Naive thymus-derived CD4-positive, alpha-beta T cell (primary cell): ENCODE results near the gene C2. TPM values are rescaled to one million over a fixed set of nuclear protein-coding genes. Genes with fewer than 3 reads are reported as not detected.
A peak's percentile ranks its signal among the peaks of the same experiment; 100 is the strongest.

ENCODE experiments used
- ATAC-seq: fragments of 150-1000 bp; cut with Tn5 transposase; 2 replicates; pipeline ENCODE4 v1.10.0; 2021; ENCODE audit warnings: mild to moderate bottlenecking, moderate library complexity
- CTCF ChIA-PET: fragments of 350-600 bp; sonication (Branson Sonifier 250); formaldehyde crosslinking; loops from one replicate; lab custom pipeline; 2021; ENCODE audit warnings: antibody characterized with exemption; lab: Charles Lee
- POLR2A ChIA-PET: fragments of 350-600 bp; sonication (Branson Sonifier 250); formaldehyde crosslinking; loops from one replicate; lab custom pipeline; 2021; ENCODE audit warnings: antibody characterized with exemption, inconsistent platforms; lab: Charles Lee
- DNase-seq, 9 donors: peaks; one replicate each; pipeline versions ENCODE4 v3.0.0 to v3.0.0-alpha.2; 2020 to 2022; ENCODE audit warnings: mixed read lengths in 1 of 9
- H3K27ac ChIP-seq: one replicate; pipeline ENCODE4 v1.7.0; 2013; ENCODE audit warnings: mild to moderate bottlenecking, low read depth, low read length, moderate library complexity
- H3K27me3 ChIP-seq, 2 donors: one replicate each; pipeline ENCODE4 v1.7.0; 2013; ENCODE audit warnings: low read length in 2 of 2, mild to moderate bottlenecking in 2 of 2, moderate library complexity in 2 of 2; ENCODE audit not compliant: control insufficient read depth in 2 of 2, insufficient read depth in 2 of 2
- H3K36me3 ChIP-seq, 3 experiments: 1 replicate in 2 of 3; 2 replicates in 1 of 3; pipeline ENCODE4 v1.7.0; 2013; ENCODE audit warnings: low read length in 3 of 3, mild to moderate bottlenecking in 3 of 3, moderate library complexity in 1 of 3; ENCODE audit not compliant: insufficient read depth in 3 of 3, control insufficient read depth in 2 of 3
- H3K4me1 ChIP-seq, 2 donors: one replicate each; pipeline ENCODE4 v1.7.0; 2013; ENCODE audit warnings: low read length in 2 of 2, mild to moderate bottlenecking in 2 of 2, moderate library complexity in 1 of 2; ENCODE audit not compliant: control insufficient read depth in 2 of 2, insufficient read depth in 2 of 2
- H3K4me3 ChIP-seq: 2 replicates; pipeline ENCODE4 v1.7.0; 2013; ENCODE audit warnings: mild to moderate bottlenecking, low read length
- H3K9me3 ChIP-seq, 3 experiments: 1 replicate in 2 of 3; 2 replicates in 1 of 3; pipeline ENCODE4 v1.7.0; 2013; ENCODE audit warnings: low read length in 3 of 3; ENCODE audit not compliant: control insufficient read depth in 2 of 3
- H3K27ac Mint-ChIP-seq, 9 donors: one replicate each; pipeline ENCODE4 v1.8.0; 2020 to 2022; ENCODE audit warnings: mixed read lengths in 9 of 9, mild to moderate bottlenecking in 8 of 9, moderate library complexity in 5 of 9, inconsistent platforms in 2 of 9
- H3K27me3 Mint-ChIP-seq, 5 donors: one replicate each; pipeline ENCODE4 v1.8.0; 2021 to 2022; ENCODE audit warnings: mixed read lengths in 5 of 5, mild to moderate bottlenecking in 1 of 5
- H3K36me3 Mint-ChIP-seq, 5 donors: one replicate each; pipeline ENCODE4 v1.8.0; 2020 to 2022; ENCODE audit warnings: mixed read lengths in 5 of 5, mild to moderate bottlenecking in 3 of 5, inconsistent platforms in 1 of 5
- H3K4me1 Mint-ChIP-seq, 7 donors: one replicate each; pipeline ENCODE4 v1.8.0; 2020 to 2022; ENCODE audit warnings: mixed read lengths in 7 of 7, mild to moderate bottlenecking in 3 of 7, inconsistent platforms in 1 of 7
- H3K4me3 Mint-ChIP-seq, 10 donors: one replicate each; pipeline ENCODE4 v1.8.0; 2020 to 2022; ENCODE audit warnings: mild to moderate bottlenecking in 10 of 10, mixed read lengths in 10 of 10, moderate library complexity in 6 of 10, inconsistent platforms in 2 of 10
- H3K9me3 Mint-ChIP-seq, 11 donors: one replicate each; pipeline ENCODE4 v1.8.0; 2020 to 2022; ENCODE audit warnings: mixed read lengths in 11 of 11, mild to moderate bottlenecking in 4 of 11, inconsistent platforms in 1 of 11, moderate library complexity in 1 of 11
- intact Hi-C, 2 donors: fragments of 100-400 bp; cut with micrococcal nuclease; formaldehyde crosslinking; loops; one replicate each; pipeline ENCODE4 v1.15.1; 2023
- polyA plus RNA-seq, 2 donors: library from polyadenylated mRNA; unstranded; fragments of 300-500 nt; fragmentation: Illumina TruSeq; gene quantifications; one replicate each; pipeline ENCODE4 v1.2.3, GENCODE V29; 2021
- total RNA-seq, 6 experiments: library from RNA in 5 of 6; stranded (reverse) in 5 of 6; gene quantifications; 1 replicate in 5 of 6; 2 replicates in 1 of 6; pipeline ENCODE4 v1.2.3 and lab custom pipeline; 2021 to 2026

C2 gene
- total and polyA plus RNA-seq, 7 experiments from 2014 or later = 0.10 to 8.2 (median 2.1) TPM; not detected in 1

DNA sequence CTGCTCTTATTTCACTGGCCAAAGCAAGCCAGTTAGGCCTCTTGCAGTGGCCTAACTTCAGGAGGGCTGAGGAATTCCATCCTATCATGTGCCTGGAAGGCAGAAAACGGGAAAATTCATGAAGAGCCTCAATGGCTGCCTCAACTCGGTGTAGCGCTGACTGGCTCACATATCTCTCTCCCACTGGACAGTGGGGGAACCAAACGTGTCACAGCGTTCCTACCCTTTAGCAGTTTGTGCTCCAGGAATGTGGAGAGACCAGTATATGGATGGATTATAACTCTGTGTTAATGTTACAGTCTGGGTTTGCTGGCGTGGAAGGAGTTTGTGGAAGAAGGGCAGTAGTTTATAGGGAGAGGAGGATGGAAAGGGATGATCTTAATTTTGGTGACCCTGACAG is 11.8 kb upstream of the C2 start:
- ATAC-seq (no peak), DNase-seq (no peak)
- Histone ChIP-seq H3K4me1 (no peaks in the 10 kb centered on the region), H3K36me3 (no peaks in the 10 kb centered on the region), H3K9me3 (no peaks in the 10 kb centered on the region), H3K27me3 (no peaks in the 10 kb centered on the region), H3K27ac (no peak overlapping the region), H3K4me3 (no peak overlapping the region)
- intact Hi-C loops = no loop called here
- no peaks in the 10 kb centered on the region for H3K4me1 Mint-ChIP-seq
- H3K9me3 Mint-ChIP-seq = no peaks in the 10 kb centered on the region
- ChIA-PET POLR2A (no interaction called here), CTCF (no interaction called here)
- peaks cover 3 to 10% (median 7%) of the 10 kb centered on the region in 5 donors for H3K27me3 Mint-ChIP-seq
- H3K36me3 Mint-ChIP-seq = no peaks in the 10 kb centered on the region
- H3K27ac Mint-ChIP-seq = no peak overlapping the region
- H3K4me3 Mint-ChIP-seq = no peak overlapping the region

DNA sequence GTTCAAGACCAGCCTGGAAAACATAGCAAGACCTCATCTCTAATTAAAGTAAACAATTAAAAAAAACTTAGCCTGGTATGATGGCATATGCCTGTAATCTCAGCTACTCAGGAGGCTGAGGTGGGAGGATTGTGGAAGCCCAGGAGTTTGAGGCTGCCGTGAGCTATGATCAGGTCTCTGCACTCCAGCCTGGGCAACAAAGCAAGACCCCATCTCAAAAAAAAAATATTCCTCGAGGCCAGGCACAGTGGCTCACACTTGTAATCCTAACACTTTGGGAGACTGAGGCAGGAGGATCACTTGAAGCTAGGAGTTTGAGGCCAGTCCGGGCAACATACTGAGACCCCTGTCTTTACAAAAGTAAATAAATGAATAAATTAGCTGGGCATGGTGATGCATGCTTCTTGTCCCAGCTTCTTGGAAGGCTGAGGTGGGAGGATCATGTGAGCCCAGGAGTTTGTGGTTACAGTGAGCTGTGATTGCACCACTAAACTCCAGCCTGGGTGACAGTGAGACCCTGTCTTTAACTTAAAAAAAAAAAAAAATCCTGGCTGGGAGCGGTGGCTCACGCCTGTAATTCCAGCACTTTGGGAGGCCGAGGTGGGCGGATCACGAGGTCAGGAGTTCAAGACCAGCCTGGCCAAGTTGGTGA is 9.3 kb upstream of the C2 start:
- H3K27ac Mint-ChIP-seq = no peak overlapping the region
- no peaks in the 10 kb centered on the region for H3K36me3 Mint-ChIP-seq
- intact Hi-C loops = no loop called here
- H3K27me3 ChIP-seq = no peaks in the 10 kb centered on the region
- H3K9me3 ChIP-seq = no peaks in the 10 kb centered on the region
- no peaks in the 10 kb centered on the region for H3K4me1 ChIP-seq
- ATAC-seq (no peak), DNase-seq (no peak)
- ChIA-PET POLR2A (interaction anchor here (0.5 to 0.6 kb wide), 2 partner anchors 295 to 1555 kb away, joined by 3 to 4 read pairs; no protein-coding TSS in a partner anchor), CTCF (interaction anchor here (0.6 to 1.4 kb wide), 4 partner anchors 9 to 262 kb away, joined by 4 to 7 read pairs (median 4); partner anchors contain the start of gene EHMT2)
- no peak overlapping the region for H3K4me3 Mint-ChIP-seq
- no peaks in the 10 kb centered on the region for H3K9me3 Mint-ChIP-seq
- no peaks in the 10 kb centered on the region for H3K36me3 ChIP-seq
- H3K27me3 Mint-ChIP-seq = peaks cover 3 to 11% (median 7%) of the 10 kb centered on the region in 5 donors
- H3K27ac ChIP-seq = no peak overlapping the region
- no peak overlapping the region for H3K4me3 ChIP-seq
- H3K4me1 Mint-ChIP-seq = peaks cover 0 to 8% (median 0%) of the 10 kb centered on the region in 7 donors

DNA sequence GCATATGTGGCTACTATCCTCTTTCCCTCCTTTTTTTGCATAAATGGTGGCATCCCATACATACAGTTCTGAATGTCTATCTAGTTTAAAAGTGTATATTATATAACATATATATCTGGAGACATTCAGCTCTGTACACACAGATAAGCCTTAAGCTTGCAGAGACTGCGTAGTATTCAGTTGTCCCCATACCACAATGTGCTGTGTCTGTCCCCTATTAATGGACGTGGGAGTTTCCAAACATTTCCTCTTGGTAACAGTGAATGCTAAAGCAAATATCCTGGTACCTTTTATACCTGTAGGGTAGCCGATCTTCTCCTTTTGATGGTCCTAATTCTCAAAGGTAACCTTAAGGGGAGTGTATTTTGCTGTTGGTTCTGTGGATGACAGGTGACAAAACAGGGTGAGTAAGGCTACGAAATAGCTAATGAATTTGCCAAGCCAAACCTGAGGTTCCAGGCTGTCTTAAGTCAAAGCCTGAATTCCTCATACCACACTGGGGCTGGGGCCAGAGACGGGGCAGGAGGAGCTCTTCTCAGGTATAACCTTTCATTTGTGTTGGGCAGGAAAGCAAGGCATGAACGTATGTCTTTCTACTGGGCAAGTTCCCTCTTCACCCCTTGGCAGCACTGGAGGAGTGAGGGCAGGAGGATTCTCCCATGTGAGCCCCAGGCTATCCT is 7.8 kb upstream of the C2 start:
- H3K36me3 ChIP-seq = no peaks in the 10 kb centered on the region
- H3K9me3 ChIP-seq = no peaks in the 10 kb centered on the region
- no peak for ATAC-seq
- ChIA-PET CTCF (no interaction called here), POLR2A (no interaction called here)
- Mint-ChIP-seq H3K27me3 (peaks cover 3 to 11% (median 7%) of the 10 kb centered on the region in 5 donors), H3K4me3 (no peak overlapping the region), H3K36me3 (no peaks in the 10 kb centered on the region), H3K4me1 (peaks cover 0 to 8% (median 0%) of the 10 kb centered on the region in 7 donors), H3K27ac (no peak overlapping the region), H3K9me3 (no peaks in the 10 kb centered on the region)
- H3K4me1 ChIP-seq = no peaks in the 10 kb centered on the region
- H3K27me3 ChIP-seq = no peaks in the 10 kb centered on the region
- intact Hi-C loops = no loop called here
- DNase-seq = no peak
- H3K27ac ChIP-seq = no peak overlapping the region
- H3K4me3 ChIP-seq = no peak overlapping the region

- Histone ChIP-seq H3K9me3 (no peaks in the 10 kb centered on the region), H3K4me1 (no peaks in the 10 kb centered on the region), H3K27ac (no peak overlapping the region), H3K27me3 (no peaks in the 10 kb centered on the region), H3K4me3 (no peak overlapping the region), H3K36me3 (no peaks in the 10 kb centered on the region)
- no peaks in the 10 kb centered on the region for H3K9me3 Mint-ChIP-seq
- CTCF ChIA-PET = no interaction called here
- H3K27me3 Mint-ChIP-seq = peaks cover 1 to 5% (median 2%) of the 10 kb centered on the region in 5 donors
- no peak overlapping the region for H3K4me3 Mint-ChIP-seq
- intact Hi-C loops = no loop called here
- H3K27ac Mint-ChIP-seq = peak overlapping the region in 1 of 9 donors; percentile 68
- no peaks in the 10 kb centered on the region for H3K36me3 Mint-ChIP-seq
- POLR2A ChIA-PET = no interaction called here
- peaks cover 0 to 8% (median 0%) of the 10 kb centered on the region in 7 donors for H3K4me1 Mint-ChIP-seq
- DNase-seq (no peak), ATAC-seq (peak; percentile 22)
Observed at GRCh38 chr6:31920811-31921210, 6.7 kb upstream of the C2 start.

DNA sequence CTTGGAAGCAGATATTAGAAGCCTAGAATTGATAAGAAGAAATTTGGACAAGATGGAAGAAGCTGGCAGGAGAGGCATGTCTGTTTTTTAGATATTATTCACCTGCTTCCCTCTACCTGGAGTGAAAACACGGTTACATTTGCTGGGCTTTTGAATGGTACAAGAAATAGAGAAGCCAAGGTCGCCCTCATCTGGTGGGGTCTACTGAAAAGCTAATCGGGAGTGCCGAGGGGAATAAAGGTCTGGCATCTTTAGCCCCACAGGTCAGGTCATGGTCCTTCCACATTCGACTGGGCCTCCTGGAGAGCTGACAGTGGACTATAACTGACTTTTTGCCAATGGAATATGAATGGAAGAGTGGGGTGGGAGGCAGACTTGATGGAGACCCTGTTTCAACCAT is 4.6 kb upstream of the C2 start:
- no peak for ATAC-seq
- no peak overlapping the region for H3K4me3 ChIP-seq

GRCh38 chr6:31927863-31928671 is 550 bp downstream of the C2 start:
- no peak overlapping the region for H3K27ac Mint-ChIP-seq
- no peak overlapping the region for H3K4me3 Mint-ChIP-seq
- Histone ChIP-seq H3K36me3 (no peaks in the 10 kb centered on the region), H3K4me3 (no peak overlapping the region), H3K4me1 (no peaks in the 10 kb centered on the region), H3K27ac (no peak overlapping the region), H3K9me3 (no peaks in the 10 kb centered on the region), H3K27me3 (no peaks in the 10 kb centered on the region)
- no peak for DNase-seq
- ChIA-PET CTCF (no interaction called here), POLR2A (no interaction called here)
- H3K36me3 Mint-ChIP-seq = no peaks in the 10 kb centered on the region
- no peaks in the 10 kb centered on the region for H3K9me3 Mint-ChIP-seq
- H3K4me1 Mint-ChIP-seq = peaks cover 0 to 3% (median 0%) of the 10 kb centered on the region in 7 donors
- intact Hi-C loops = no loop called here
- ATAC-seq = no peak
- peaks cover 0 to 5% (median 0%) of the 10 kb centered on the region in 5 donors for H3K27me3 Mint-ChIP-seq

More for the DNA sequence above, 4.6 kb upstream of the C2 start:
- intact Hi-C loops = no loop called here
- Mint-ChIP-seq H3K4me1 (peaks cover 0 to 8% (median 0%) of the 10 kb centered on the region in 7 donors), H3K9me3 (no peaks in the 10 kb centered on the region), H3K27me3 (peaks cover 0 to 3% (median 0%) of the 10 kb centered on the region in 5 donors), H3K27ac (peak overlapping the region in 1 of 9 donors; percentile 45), H3K36me3 (no peaks in the 10 kb centered on the region), H3K4me3 (no peak overlapping the region)
- Histone ChIP-seq H3K27ac (no peak overlapping the region), H3K4me1 (no peaks in the 10 kb centered on the region), H3K36me3 (no peaks in the 10 kb centered on the region), H3K27me3 (no peaks in the 10 kb centered on the region), H3K9me3 (no peaks in the 10 kb centered on the region)
- peak in 4 of 9 donors; percentile 18 to 22 (median 22) for DNase-seq
- ChIA-PET CTCF (interaction anchor here (0.7 kb wide), 1 partner anchor 284 kb away, joined by 5 read pairs; no protein-coding TSS in a partner anchor), POLR2A (interaction anchor here (0.7 kb wide), 1 partner anchor 15 kb away, joined by 3 read pairs; no protein-coding TSS in a partner anchor)
